ENCODE results near the gene HMCN1. TPM values are rescaled to one million over a fixed set of nuclear protein-coding genes. Genes with fewer than 3 reads are reported as not detected.

Gene HMCN1
- total and polyA plus RNA-seq, 2 donors from 2014 or later, result 0.97 to 2.7 TPM

DNA sequence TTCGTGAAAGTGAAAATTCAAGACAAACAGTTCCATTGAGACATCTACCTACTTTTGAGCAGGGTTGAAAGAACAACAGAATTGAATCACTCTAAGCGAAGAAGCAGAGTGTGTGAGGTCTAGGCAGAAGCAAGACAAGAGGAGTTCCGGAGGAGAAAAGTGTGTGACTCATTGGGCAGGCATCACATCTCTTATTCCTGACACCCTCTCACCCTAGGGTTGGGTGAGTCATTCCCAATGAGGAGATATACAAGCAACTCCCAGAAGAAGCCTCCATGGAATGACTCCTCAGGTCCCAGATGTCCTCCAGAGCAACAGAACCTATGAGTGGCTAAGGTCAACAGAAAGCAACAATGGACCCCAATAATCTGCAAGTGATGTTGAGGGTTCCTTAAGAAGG, 502.7 kb downstream of the HMCN1 start:
- H3K9ac ChIP-seq (ENCODE audit: low read length in 3 of 3), result no peak overlapping the region
- FAIRE-seq (no peak), DNase-seq (no peak)
- intact Hi-C loops (cut with DNase I), result no loop called here
- no peak overlapping the region for H3K4me3 ChIP-seq (ENCODE audit: low read length in 3 of 3)
- no peak overlapping the region for H3K27ac ChIP-seq (ENCODE audit: low read depth in 2 of 2, low read length in 2 of 2)
- TF ChIP-seq, protein P1, sequence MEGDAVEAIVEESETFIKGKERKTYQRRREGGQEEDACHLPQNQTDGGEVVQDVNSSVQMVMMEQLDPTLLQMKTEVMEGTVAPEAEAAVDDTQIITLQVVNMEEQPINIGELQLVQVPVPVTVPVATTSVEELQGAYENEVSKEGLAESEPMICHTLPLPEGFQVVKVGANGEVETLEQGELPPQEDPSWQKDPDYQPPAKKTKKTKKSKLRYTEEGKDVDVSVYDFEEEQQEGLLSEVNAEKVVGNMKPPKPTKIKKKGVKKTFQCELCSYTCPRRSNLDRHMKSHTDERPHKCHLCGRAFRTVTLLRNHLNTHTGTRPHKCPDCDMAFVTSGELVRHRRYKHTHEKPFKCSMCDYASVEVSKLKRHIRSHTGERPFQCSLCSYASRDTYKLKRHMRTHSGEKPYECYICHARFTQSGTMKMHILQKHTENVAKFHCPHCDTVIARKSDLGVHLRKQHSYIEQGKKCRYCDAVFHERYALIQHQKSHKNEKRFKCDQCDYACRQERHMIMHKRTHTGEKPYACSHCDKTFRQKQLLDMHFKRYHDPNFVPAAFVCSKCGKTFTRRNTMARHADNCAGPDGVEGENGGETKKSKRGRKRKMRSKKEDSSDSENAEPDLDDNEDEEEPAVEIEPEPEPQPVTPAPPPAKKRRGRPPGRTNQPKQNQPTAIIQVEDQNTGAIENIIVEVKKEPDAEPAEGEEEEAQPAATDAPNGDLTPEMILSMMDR (IDR thresholded peaks at IDR 0.05; ENCODE audit: borderline replicate concordance, extremely low read depth, insufficient read depth), result no peak
- no peaks in the 10 kb centered on the region for H3K27me3 ChIP-seq (ENCODE audit: control insufficient read depth, insufficient read depth, low read length)
- no peaks in the 10 kb centered on the region for H3K4me1 ChIP-seq (ENCODE audit: control insufficient read depth in 2 of 3, insufficient read depth in 2 of 3, low read depth in 1 of 3, low read length in 3 of 3)
- H3K36me3 ChIP-seq (ENCODE audit: control insufficient read depth in 2 of 3, insufficient read depth in 3 of 3, low read length in 3 of 3), result no peaks in the 10 kb centered on the region
- H3K9me3 ChIP-seq (ENCODE audit: control insufficient read depth in 2 of 3, insufficient read depth in 1 of 3, low read length in 3 of 3), result no peaks in the 10 kb centered on the region

DNA sequence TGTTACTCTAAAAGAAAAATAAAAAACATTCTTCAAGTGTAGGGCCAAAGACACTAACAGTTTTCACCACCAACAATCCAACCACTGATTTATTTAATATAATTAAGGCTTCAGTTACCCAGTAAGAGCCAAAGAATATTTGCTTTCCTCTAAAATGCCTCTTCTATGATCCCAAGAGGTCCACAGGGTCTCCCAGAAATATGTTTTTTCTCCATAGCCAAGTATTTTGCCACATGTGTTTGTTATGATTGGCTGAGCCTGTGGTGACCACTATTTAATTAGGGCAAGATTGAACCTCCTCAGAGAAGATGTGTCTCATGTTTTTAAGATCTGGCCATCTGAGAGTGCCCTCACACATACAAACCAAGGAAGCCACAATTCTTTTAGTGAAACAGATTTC, 505.0 kb downstream of the HMCN1 start:
- H3K27ac ChIP-seq (ENCODE audit: low read depth in 2 of 2, low read length in 2 of 2), result no peak overlapping the region
- intact Hi-C loops (cut with DNase I), result no loop called here
- H3K27me3 ChIP-seq (ENCODE audit: control insufficient read depth, insufficient read depth, low read length), result no peaks in the 10 kb centered on the region
- H3K9me3 ChIP-seq (ENCODE audit: control insufficient read depth in 2 of 3, insufficient read depth in 1 of 3, low read length in 3 of 3), result no peaks in the 10 kb centered on the region
- no peak overlapping the region for H3K9ac ChIP-seq (ENCODE audit: low read length in 3 of 3)
- FAIRE-seq (no peak), DNase-seq (no peak)
- H3K36me3 ChIP-seq (ENCODE audit: control insufficient read depth in 2 of 3, insufficient read depth in 3 of 3, low read length in 3 of 3), result no peaks in the 10 kb centered on the region
- H3K4me3 ChIP-seq (ENCODE audit: low read length in 3 of 3), result no peak overlapping the region
- no peaks in the 10 kb centered on the region for H3K4me1 ChIP-seq (ENCODE audit: control insufficient read depth in 2 of 3, insufficient read depth in 2 of 3, low read depth in 1 of 3, low read length in 3 of 3)
- TF ChIP-seq, protein P1 (IDR thresholded peaks at IDR 0.05; ENCODE audit: borderline replicate concordance, extremely low read depth, insufficient read depth), result no peak

DNA sequence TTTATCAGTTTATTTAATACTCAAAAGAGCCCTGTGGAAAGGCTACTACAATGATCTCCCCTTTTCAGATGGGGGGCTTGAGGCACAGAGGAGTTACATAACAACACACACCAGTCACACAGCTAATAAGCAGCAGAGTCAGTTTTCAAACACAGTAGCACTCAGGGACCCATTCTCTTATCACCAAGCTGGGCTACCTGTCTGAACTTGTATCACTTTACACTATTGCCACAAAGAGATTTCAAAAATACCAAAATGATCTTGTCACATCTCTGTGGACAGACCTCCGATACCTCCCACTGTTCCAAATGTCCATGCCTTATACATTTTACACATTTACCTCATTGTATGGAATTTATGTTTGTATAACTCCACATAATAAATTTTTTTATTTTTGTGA, 506.2 kb downstream of the HMCN1 start:
- FAIRE-seq (no peak), DNase-seq (no peak)
- TF ChIP-seq, protein P1 (IDR thresholded peaks at IDR 0.05; ENCODE audit: borderline replicate concordance, extremely low read depth, insufficient read depth), result no peak
- no peaks in the 10 kb centered on the region for H3K36me3 ChIP-seq (ENCODE audit: control insufficient read depth in 2 of 3, insufficient read depth in 3 of 3, low read length in 3 of 3)
- H3K4me1 ChIP-seq (ENCODE audit: control insufficient read depth in 2 of 3, insufficient read depth in 2 of 3, low read depth in 1 of 3, low read length in 3 of 3), result no peaks in the 10 kb centered on the region
- no peaks in the 10 kb centered on the region for H3K27me3 ChIP-seq (ENCODE audit: control insufficient read depth, insufficient read depth, low read length)
- no peak overlapping the region for H3K27ac ChIP-seq (ENCODE audit: low read depth in 2 of 2, low read length in 2 of 2)
- intact Hi-C loops (cut with DNase I), result no loop called here
- no peak overlapping the region for H3K9ac ChIP-seq (ENCODE audit: low read length in 3 of 3)
- H3K9me3 ChIP-seq (ENCODE audit: control insufficient read depth in 2 of 3, insufficient read depth in 1 of 3, low read length in 3 of 3), result no peaks in the 10 kb centered on the region
- no peak overlapping the region for H3K4me3 ChIP-seq (ENCODE audit: low read length in 3 of 3)

Data from kidney (tissue), 14 donors.